ENCODE measurements around the gene GPR42.
"Not testable (repeated sequence)": the region's sequence is repeated elsewhere in the genome, so short reads cannot be mapped to it uniquely, and the experiment has no call there.

The GPR42 gene

DNA sequence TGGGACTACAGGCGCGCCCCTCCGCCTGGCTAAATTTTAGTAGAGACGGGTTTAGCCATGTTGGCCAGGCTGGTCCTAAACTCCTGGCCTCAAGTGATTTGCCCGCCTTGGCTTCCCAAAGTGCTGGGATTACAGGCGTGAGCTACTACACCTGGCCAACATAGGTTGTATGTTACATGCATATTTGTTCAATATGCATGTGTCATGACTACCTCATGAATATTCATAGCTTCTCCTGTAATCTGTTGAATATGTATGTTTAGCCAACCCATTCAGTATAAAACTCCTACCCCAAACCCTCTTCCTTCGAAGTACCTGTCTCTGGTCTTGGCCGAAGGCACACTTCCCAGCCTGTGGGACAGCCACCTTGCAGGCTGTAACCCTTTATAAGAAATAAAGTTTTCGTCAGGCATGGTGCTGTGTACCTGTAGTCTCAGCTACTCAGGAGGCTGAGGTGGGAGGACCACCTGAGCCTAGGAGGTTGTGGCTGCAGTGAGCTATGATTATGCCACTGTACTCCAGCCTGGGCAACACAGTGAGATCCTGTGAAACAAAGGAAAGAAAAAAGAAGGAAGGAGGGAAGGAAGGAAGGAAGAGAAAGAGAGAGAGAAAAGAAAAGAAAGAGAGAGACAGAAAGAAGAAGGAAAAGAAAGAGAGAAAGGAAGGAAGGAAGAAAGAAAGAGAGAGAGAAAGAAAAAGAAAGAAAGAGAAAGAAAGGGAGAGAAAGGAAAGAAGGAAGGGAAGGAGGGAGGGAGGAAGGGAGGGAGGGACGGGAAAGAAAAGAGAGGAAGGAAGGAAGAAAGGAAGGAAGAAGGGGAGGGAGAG, 29.3 kb downstream of the GPR42 start:
- TF ChIP-seq ZFX (IDR thresholded peaks at IDR 0.05; ENCODE audit: borderline replicate concordance): no peak
- TF ChIP-seq, protein P1, sequence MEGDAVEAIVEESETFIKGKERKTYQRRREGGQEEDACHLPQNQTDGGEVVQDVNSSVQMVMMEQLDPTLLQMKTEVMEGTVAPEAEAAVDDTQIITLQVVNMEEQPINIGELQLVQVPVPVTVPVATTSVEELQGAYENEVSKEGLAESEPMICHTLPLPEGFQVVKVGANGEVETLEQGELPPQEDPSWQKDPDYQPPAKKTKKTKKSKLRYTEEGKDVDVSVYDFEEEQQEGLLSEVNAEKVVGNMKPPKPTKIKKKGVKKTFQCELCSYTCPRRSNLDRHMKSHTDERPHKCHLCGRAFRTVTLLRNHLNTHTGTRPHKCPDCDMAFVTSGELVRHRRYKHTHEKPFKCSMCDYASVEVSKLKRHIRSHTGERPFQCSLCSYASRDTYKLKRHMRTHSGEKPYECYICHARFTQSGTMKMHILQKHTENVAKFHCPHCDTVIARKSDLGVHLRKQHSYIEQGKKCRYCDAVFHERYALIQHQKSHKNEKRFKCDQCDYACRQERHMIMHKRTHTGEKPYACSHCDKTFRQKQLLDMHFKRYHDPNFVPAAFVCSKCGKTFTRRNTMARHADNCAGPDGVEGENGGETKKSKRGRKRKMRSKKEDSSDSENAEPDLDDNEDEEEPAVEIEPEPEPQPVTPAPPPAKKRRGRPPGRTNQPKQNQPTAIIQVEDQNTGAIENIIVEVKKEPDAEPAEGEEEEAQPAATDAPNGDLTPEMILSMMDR (IDR thresholded peaks at IDR 0.05): no peak
- H3K27ac ChIP-seq: no peak overlapping the region

DNA sequence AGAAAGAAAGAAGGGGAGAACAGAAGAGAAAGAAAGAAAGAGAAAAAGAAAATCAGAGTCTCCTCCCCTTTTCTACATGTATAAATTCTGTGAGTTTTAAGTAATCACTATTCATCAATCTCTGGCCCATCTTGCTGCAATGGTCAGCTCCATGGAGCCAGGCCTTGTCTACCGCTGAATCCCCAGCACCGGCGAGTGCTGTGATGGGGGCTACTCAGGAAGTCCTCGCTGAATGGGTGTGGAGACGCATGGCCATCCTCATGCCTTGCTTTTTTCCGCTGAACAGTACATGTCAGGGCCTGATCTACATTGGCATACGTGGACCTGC, 29.9 kb downstream of the GPR42 start:
- TF ChIP-seq, protein P1 (IDR thresholded peaks at IDR 0.05): no peak
- no peak for TF ChIP-seq ZFX (IDR thresholded peaks at IDR 0.05; ENCODE audit: borderline replicate concordance)
- H3K27ac ChIP-seq: no peak overlapping the region

DNA sequence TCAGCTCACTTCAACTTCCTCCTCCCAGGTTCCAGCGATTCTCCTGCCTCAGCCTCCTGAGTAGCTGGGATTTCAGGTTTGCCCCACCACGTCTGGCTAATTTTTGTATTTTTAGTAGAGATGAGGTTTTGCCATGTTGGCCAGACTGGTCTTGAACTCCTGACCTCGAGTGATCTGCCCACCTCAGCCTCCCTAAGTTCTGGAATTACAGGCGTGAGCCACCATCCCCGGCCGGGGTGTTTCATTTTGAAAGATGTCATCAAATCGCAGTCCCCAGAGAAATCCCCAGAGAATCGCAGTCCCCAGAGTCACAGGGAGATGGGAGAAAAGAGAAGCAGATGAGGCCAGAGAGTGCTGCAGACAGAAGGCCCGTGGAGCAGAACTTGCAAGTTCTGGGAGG, 30.5 kb downstream of the GPR42 start:
- not testable (repeated sequence) for H3K27ac ChIP-seq

DNA sequence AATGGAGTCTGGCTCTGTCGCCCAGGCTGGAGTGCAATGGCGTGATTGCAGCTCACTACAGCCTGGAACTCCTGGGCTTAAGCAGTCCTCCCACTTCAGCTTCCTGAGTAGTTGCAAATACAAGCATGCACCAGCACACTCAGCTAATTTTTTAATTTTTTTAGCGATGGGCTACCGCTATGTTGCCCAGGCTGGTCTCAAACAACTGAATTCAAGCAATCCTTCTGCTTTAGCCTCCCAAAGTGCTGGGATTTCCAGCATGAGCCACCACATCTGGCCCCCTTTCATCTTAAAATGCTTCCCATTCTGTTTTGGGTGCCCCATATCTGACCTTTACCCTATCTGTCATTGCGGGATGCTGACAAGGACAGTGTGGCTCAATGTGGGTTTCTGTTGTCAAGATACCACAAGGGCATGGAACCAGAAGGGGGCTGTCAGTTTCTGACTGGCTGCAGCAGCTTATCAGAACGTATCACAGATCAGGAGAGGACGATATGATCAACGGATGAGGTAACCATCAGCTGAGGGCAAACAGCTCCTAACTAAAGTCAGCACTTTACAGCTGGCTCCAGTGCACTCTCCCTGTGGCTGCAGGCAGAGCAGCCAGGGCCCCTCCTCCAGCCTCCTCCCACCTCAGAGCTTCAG, 32.4 kb downstream of the GPR42 start:
- TF ChIP-seq, protein P1 (IDR thresholded peaks at IDR 0.05): no peak
- H3K27ac ChIP-seq: no peak overlapping the region

DNA sequence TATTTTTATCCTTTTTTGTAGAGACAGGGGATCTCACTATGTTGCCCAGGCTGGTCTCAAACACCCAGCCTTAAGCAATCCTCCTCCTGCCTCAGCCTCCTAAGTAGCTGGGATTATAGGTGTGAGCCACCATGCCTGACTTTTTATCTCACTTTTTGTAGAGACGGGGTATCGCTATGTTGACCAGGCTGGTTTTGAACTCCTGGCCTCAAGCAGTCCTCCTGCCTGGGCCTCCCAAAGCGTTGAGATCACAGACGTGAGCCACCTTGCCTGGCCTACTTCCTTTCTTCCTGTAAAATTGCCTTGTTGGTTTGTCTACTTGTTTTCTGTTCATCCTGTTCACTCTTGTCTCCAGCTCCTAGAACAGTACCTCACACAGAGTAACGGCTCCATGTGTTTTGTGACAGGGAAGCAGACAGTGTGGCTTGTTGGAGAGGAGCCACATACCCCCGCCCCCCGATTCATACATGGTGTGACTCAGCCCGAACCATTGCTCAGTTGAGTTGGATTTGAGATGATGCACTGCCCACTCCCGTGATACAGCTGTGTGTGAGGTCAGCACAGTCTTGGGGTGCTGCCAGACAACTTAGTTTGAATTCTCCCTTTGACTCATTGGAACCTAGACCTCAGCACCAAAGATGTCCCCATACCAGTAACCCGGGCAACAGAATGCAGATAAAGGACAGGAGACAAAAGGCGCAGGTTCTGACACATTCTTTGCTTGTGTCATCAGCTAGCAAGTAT, 34.2 kb downstream of the GPR42 start:
- H3K27ac ChIP-seq: no peak overlapping the region
- TF ChIP-seq ZFX (IDR thresholded peaks at IDR 0.05; ENCODE audit: borderline replicate concordance): no peak
- TF ChIP-seq, protein P1 (IDR thresholded peaks at IDR 0.05): no peak

DNA sequence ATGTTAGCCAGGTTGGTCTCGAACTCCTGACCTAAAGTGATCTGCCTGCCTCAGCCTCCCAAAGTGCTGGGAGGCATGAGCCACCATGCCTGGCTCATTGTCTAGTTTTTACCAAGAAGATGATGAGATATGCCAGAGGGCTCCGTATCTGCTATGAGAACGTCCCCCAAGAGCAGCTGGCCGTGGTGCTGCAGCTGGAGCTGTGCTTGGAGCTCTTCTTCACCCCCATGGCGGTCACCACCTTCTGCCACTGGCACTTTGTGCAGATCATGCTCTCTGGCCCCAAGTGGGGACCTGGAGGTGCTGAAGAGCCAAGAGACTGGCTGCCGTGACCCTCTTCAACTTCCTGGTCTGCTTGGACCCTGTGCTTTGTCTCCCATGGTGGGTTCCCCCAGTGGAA, 36.8 kb downstream of the GPR42 start:
- H3K27ac ChIP-seq: no peak overlapping the region
- no peak for TF ChIP-seq ZFX (IDR thresholded peaks at IDR 0.05; ENCODE audit: borderline replicate concordance)
- TF ChIP-seq, protein P1 (IDR thresholded peaks at IDR 0.05): no peak

DNA sequence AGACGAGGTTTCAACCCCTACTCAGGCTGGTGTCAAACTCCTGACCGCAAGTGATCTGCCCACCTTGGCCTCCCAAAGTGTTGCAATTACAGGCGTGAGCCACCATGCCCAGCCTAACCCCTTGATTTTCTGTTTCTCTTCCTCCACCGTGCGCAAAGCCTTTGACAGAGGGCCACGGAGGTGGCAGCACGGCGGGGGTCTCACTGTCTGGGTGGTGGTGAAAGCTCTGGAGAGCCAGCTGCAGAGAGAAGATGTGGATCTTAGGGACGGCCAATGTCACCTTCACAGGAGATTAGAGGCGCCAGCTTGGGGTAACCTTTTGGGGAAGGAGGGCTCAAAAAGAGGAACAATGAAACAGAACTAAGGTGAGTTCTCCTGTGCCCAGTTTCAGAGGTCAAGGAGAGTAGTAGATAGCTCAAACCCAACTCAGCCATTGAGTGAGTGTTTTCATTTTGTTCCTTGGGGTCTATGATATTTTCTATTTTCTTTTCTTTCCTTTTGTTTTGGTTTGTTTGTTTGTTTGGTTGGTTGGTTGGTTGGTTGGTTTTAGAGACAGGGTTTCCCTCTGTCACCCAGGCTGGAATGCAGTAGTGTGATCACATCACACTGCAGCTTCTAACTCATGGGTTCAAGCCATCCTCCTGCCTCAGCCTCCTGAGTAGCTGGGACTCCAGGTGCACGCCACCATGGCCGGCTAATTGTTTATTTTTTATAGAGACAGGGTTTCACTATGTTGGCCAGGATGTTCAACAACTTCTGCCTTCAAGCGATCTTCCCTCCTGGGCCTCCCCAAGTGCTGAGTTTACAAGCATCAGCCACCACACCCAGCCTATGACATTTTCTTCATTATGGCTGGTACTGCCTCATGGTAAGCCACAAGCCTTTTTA, 37.7 kb downstream of the GPR42 start:
- no peak overlapping the region for H3K27ac ChIP-seq
- no peak for TF ChIP-seq ZFX (IDR thresholded peaks at IDR 0.05; ENCODE audit: borderline replicate concordance)
- TF ChIP-seq, protein P1 (IDR thresholded peaks at IDR 0.05): no peak
